Large intestine (tissue), 3 donors: ENCODE measurements around the gene DIS3L. TPM values are rescaled to one million over a fixed set of nuclear protein-coding genes. Genes with fewer than 3 reads are reported as not detected.
A peak's percentile ranks its signal among the peaks of the same experiment; 100 is the strongest.
"Not testable (repeated sequence)": the region's sequence is repeated elsewhere in the genome, so short reads cannot be mapped to it uniquely, and the experiment has no call there.

Source experiments
- DNase-seq, 2 donors: peaks; one replicate each; pipeline versions ENCODE4 v3.0.0 to v3.0.0-alpha.2; 2013
- H3K27ac ChIP-seq: one replicate; pipeline ENCODE4 v1.5.1; 2013; ENCODE audit warnings: low read length
- H3K27me3 ChIP-seq: 2 replicates; pipeline ENCODE4 v1.6.1; 2013; ENCODE audit warnings: low read length; ENCODE audit not compliant: control insufficient read depth, insufficient read depth
- H3K36me3 ChIP-seq: 2 replicates; pipeline ENCODE4 v1.6.1; 2013; ENCODE audit warnings: low read length; ENCODE audit not compliant: control insufficient read depth, insufficient read depth
- H3K4me1 ChIP-seq: one replicate; pipeline ENCODE4 v1.6.1; 2013; ENCODE audit warnings: low read length; ENCODE audit not compliant: control insufficient read depth, insufficient read depth
- H3K4me3 ChIP-seq: one replicate; pipeline ENCODE4 v1.5.1; 2013; ENCODE audit warnings: low read length
- H3K9me3 ChIP-seq: one replicate; pipeline ENCODE4 v1.6.1; 2013; ENCODE audit warnings: mild to moderate bottlenecking, low read depth, low read length, moderate library complexity; ENCODE audit not compliant: control insufficient read depth
- WGBS: methylation state at CpG from one replicate; pipeline ENCODE4 v1.1.5; 2013; ENCODE audit warnings: low lambda C conversion rate; ENCODE audit not compliant: insufficient coverage; 5-methylcytosine and 5-hydroxymethylcytosine counted together
- polyA plus RNA-seq: library from polyadenylated mRNA; unstranded; fragments of 120-200 nt; gene quantifications from one replicate; pipeline ENCODE4 v1.2.1, GENCODE V29; 2013

DIS3L gene
- polyA plus RNA-seq, 1 donor, result 33.6 TPM

GRCh38 chr15:66310786-66311185 lies 17.4 kb downstream of the DIS3L start:
- H3K27me3 ChIP-seq, result no peaks in the 10 kb centered on the region
- H3K27ac ChIP-seq, result no peak overlapping the region
- H3K36me3 ChIP-seq, result peaks cover 78% of the 10 kb centered on the region
- H3K4me1 ChIP-seq, result no peaks in the 10 kb centered on the region
- no peak for DNase-seq
- H3K9me3 ChIP-seq, result no peaks in the 10 kb centered on the region
- H3K4me3 ChIP-seq, result no peak overlapping the region
- WGBS, result no CpG with 5 or more reads among the region's 2 CpGs

DNA sequence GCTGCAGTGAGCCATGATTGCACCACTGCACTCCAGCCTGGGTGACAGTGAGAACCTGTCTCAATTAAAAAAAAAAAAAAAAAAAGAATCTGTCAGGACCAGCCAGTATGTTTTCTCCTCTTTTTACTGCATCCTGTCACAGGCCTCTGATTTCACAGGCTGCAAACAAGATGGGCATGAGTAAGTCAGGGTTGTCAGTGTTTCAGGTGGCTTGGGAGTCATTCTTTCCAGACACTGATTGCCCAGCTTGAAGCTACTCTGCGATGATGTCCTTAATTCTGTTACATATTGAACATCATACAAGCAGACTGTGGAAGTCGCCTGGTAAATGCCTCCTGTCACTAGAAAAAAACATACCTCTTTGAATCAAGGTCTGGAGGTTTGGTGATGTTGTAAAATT lies 18.8 kb downstream of the DIS3L start:
- Histone ChIP-seq H3K9me3 (no peaks in the 10 kb centered on the region), H3K36me3 (peaks cover 81% of the 10 kb centered on the region), H3K27me3 (no peaks in the 10 kb centered on the region), H3K4me3 (no peak overlapping the region), H3K27ac (no peak overlapping the region), H3K4me1 (no peaks in the 10 kb centered on the region)
- WGBS, result no CpG with 5 or more reads among the region's 2 CpGs
- no peak for DNase-seq

DNA sequence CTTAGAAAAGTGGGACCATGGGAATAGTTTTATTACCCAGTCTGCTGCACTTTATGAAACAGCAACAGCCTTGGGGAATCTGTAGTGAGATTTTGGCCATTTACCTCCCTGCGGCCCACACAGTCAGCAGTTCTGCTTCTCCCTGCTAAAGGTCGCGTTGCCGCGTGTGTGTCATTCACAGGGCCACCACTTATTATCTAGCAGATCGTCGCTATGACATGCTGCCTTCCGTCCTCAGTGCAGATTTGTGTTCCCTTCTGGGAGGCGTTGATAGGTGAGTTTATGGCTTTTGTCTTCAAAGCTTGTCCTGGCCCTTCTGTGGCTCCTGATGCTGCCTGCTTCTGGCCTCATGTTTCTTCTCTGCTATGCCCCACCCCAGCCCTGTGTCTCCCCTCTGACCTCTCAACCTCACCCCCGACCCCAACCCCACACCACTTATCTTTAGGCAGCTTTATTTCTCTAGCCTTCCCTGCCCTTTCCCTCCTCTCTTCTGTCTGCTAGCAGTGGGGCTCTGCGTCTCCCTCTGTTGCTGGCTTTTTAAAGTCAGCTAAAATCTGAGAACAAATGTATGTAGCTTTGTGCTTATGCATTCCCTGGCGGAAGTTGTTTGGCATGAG lies 30.1 kb downstream of the DIS3L start:
- no CpG with 5 or more reads among the region's 12 CpGs for WGBS

DNA sequence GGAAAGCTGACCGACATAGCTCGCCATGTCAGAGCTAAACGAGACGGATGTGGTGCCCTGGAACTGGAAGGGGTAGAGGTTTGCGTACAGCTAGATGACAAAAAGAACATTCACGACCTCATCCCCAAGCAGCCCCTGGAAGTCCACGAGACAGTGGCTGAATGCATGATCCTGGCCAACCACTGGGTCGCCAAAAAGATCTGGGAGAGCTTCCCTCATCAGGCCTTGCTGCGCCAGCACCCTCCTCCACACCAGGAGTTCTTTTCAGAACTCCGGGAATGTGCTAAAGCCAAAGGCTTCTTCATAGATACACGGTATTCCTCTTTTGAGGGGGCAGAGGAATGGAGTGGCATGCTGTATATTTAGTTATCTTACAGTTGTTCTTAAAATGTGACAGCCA lies 32.7 kb downstream of the DIS3L start:
- Histone ChIP-seq H3K4me3 (no peak overlapping the region), H3K27ac (no peak overlapping the region), H3K36me3 (peaks cover 52% of the 10 kb centered on the region), H3K9me3 (no peaks in the 10 kb centered on the region), H3K27me3 (no peaks in the 10 kb centered on the region), H3K4me1 (no peaks in the 10 kb centered on the region)
- DNase-seq, result no peak
- WGBS, result no CpG with 5 or more reads among the region's 11 CpGs

More for the DNA sequence above, 30.1 kb downstream of the DIS3L start:
- H3K4me3 ChIP-seq, result no peak overlapping the region
- no peaks in the 10 kb centered on the region for H3K9me3 ChIP-seq
- no peaks in the 10 kb centered on the region for H3K27me3 ChIP-seq
- DNase-seq, result peak; percentile 11 to 18
- peaks cover 52% of the 10 kb centered on the region for H3K36me3 ChIP-seq
- H3K4me1 ChIP-seq, result no peaks in the 10 kb centered on the region
- H3K27ac ChIP-seq, result no peak overlapping the region

DNA sequence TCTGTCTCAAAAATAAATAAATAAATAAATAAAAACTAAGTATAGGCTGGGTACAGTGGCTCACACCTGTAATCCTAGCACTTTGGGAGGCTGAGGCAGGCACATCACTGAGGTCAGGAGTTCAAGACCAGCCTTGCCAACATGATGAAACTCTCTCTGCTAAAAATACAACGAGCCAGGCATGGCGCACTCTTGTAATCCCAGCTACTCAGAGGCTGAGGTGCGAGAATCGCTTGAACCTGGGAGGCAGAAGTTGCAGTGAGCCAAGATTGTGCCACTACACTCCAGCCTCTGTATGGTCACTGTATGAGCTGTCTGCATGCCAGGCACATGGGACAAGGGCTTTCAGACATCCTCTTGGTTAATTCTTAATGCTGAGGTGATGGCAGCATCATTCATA lies 34.4 kb downstream of the DIS3L start:
- Histone ChIP-seq H3K27ac (no peak overlapping the region), H3K9me3 (no peaks in the 10 kb centered on the region), H3K36me3 (peaks cover 47% of the 10 kb centered on the region), H3K4me3 (no peak overlapping the region), H3K4me1 (no peaks in the 10 kb centered on the region), H3K27me3 (no peaks in the 10 kb centered on the region)
- no CpG with 5 or more reads among the region's 4 CpGs for WGBS
- DNase-seq, result no peak

- H3K27ac ChIP-seq, result no peak overlapping the region
- H3K9me3 ChIP-seq, result no peaks in the 10 kb centered on the region
- 80% methylated on average over 2 of the region's 14 CpGs for WGBS
- no peaks in the 10 kb centered on the region for H3K4me1 ChIP-seq
- no peak for DNase-seq
- no peak overlapping the region for H3K4me3 ChIP-seq
- H3K36me3 ChIP-seq, result peaks cover 46% of the 10 kb centered on the region
- H3K27me3 ChIP-seq, result no peaks in the 10 kb centered on the region
Observed at GRCh38 chr15:66328771-66329170, 35.4 kb downstream of the DIS3L start.

DNA sequence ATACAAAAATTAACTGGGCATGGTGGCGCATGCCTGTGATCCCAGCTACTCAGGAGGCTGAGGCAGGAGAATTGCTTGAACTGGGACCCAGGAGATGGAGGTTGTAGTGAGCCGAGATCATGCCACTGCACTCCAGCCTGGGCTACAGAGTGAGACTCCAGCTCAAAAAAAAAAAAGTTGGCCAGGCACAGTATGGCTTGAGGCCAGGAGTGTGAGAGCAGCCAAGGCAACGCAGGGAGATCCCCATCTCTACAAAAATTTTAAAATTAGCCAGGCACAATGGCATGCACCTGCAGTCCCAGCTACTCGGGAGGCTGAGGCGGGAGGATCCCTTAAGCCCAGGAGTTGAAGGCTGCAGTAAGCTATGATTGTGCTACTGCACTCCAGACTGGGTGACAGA lies 55.2 kb downstream of the DIS3L start:
- H3K27me3 ChIP-seq, H3K4me1 ChIP-seq, DNase-seq, H3K9me3 ChIP-seq, H3K27ac ChIP-seq, H3K4me3 ChIP-seq: not testable (repeated sequence)
- peaks cover 23% of the 10 kb centered on the region for H3K36me3 ChIP-seq
- WGBS, result no CpG with 5 or more reads among the region's 5 CpGs

GRCh38 chr15:66356077-66356358 lies 62.6 kb downstream of the DIS3L start:
- DNase-seq, result peak in 1 of 2 donors; percentile 7
- H3K4me1 ChIP-seq, result peaks cover 12% of the 10 kb centered on the region
- peak overlapping the region; percentile 67 for H3K4me3 ChIP-seq
- no peaks in the 10 kb centered on the region for H3K9me3 ChIP-seq
- H3K27me3 ChIP-seq, result no peaks in the 10 kb centered on the region
- H3K36me3 ChIP-seq, result peaks cover 2% of the 10 kb centered on the region
- peak overlapping the region; percentile 50 for H3K27ac ChIP-seq
- no CpG with 5 or more reads among the region's 12 CpGs for WGBS

DNA sequence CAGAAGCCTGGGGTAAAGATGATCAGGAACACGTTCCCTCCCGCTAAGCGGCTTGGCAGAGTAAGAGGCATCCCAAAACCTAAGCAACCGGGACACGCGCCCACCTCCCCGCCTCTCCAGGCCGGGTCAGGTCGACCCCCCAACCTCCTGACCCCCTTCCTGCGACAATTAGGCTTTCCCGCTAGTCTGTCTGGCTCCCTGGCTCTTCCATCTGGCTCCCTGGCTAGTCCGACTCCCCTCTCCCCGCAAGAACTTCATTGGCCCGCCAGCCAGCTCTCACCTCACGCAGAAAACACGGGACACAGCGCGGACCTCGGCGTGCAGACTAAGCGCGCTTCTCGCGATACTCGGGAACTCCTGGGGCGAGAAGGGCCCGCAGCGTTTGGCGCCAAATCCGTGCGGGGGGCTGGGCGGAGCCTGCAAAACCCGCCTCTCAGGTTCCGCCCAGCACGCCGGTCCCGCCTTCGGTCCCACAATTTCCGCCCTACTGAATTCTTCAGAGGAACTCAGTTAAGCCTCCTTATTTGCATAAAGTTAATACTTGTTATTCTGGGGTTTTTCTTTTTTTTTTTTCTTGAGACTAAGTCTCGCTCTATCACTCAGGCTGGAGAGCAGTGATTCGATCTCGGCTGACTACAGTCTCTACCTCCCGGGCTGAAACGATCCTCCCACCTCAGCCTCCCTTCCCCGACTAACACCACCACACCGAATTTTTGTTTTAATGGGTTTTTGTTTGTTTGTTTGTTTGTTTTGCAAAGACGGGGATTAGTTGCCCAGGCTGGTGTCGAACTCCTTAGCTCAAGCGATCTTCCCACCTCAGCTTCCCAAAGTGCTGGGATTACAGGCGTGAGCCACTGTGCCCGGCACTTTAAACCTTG lies 63.2 kb downstream of the DIS3L start, which contains the start of gene TIPIN:
TIPIN (minus strand) TSS at position 327 of the 878 bp plus-strand sequence. CDS start 3,738 bp downstream, outside the sequence.
- WGBS, result 45% methylated on average over 3 of the region's 51 CpGs
- peaks cover 12% of the 10 kb centered on the region for H3K4me1 ChIP-seq
- peak; percentile 95 to 96 for DNase-seq

GRCh38 chr15:66359740-66360139 lies 66.4 kb downstream of the DIS3L start:
- peaks cover 12% of the 10 kb centered on the region for H3K4me1 ChIP-seq
- no peaks in the 10 kb centered on the region for H3K9me3 ChIP-seq
- no peaks in the 10 kb centered on the region for H3K36me3 ChIP-seq
- peak; percentile 88 to 94 for DNase-seq
- 47% methylated on average over 5 of the region's 7 CpGs for WGBS
- no peaks in the 10 kb centered on the region for H3K27me3 ChIP-seq
- H3K4me3 ChIP-seq, result no peak overlapping the region
- H3K27ac ChIP-seq, result peak overlapping the region; percentile 84

More for the DNA sequence above, 63.2 kb downstream of the DIS3L start, which contains the start of gene TIPIN:
- peak within 1 kb of the TSS; percentile 67 for H3K4me3 ChIP-seq
- no peaks in the 10 kb centered on the region for H3K9me3 ChIP-seq
- H3K27ac ChIP-seq, result peak within 1 kb of the TSS; percentile 62
- peaks cover 2% of the 10 kb centered on the region for H3K36me3 ChIP-seq
- H3K27me3 ChIP-seq, result no peaks in the 10 kb centered on the region
